ENCODE measurements around the gene AKAP8L.

DNA sequence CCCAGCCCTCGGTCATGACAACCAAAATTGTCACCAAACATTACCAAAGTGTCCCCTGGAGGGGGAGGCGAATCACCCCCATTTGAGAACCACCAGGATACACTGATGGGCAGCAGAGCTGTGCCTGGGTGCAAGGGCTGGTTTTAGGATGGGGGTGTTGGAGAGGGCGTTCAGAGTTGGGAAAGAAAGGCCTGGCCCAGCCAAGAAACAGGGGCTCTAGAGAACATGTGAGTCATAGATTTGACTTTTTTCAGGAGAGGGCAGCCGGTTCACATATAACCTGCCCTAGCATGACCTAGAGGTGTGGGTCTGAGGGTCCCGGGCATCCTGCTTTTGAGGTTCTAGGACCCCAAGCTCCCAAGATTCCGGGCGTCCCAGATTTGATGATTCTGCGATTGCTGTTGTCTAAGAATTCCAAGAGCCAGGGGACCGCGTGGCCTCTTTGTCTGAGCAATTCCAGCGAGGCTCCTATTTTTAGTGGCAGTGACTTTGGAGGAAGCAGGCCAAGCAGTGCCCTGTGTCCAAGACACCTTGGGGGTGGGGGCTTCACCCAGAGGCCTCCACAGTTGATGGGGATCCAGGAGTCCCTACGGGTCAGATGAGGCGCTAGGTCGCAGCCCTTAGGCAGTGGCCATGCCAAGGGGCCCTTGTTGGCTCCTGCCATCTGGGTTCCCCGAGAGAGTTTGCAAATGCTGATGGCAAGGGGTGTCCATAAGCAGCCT lies 25.9 kb upstream of the AKAP8L start:
- TF ChIP-seq, protein P1, sequence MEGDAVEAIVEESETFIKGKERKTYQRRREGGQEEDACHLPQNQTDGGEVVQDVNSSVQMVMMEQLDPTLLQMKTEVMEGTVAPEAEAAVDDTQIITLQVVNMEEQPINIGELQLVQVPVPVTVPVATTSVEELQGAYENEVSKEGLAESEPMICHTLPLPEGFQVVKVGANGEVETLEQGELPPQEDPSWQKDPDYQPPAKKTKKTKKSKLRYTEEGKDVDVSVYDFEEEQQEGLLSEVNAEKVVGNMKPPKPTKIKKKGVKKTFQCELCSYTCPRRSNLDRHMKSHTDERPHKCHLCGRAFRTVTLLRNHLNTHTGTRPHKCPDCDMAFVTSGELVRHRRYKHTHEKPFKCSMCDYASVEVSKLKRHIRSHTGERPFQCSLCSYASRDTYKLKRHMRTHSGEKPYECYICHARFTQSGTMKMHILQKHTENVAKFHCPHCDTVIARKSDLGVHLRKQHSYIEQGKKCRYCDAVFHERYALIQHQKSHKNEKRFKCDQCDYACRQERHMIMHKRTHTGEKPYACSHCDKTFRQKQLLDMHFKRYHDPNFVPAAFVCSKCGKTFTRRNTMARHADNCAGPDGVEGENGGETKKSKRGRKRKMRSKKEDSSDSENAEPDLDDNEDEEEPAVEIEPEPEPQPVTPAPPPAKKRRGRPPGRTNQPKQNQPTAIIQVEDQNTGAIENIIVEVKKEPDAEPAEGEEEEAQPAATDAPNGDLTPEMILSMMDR (IDR thresholded peaks at IDR 0.05 in 2 of 3, conservative IDR thresholded peaks at IDR 0.05 in 1 of 3; ENCODE audit: control insufficient read depth in 2 of 3, extremely low read depth in 1 of 3, insufficient read depth in 1 of 3, low read depth in 3 of 3, low read length in 3 of 3): no peak
- TF ChIP-seq, protein P2, sequence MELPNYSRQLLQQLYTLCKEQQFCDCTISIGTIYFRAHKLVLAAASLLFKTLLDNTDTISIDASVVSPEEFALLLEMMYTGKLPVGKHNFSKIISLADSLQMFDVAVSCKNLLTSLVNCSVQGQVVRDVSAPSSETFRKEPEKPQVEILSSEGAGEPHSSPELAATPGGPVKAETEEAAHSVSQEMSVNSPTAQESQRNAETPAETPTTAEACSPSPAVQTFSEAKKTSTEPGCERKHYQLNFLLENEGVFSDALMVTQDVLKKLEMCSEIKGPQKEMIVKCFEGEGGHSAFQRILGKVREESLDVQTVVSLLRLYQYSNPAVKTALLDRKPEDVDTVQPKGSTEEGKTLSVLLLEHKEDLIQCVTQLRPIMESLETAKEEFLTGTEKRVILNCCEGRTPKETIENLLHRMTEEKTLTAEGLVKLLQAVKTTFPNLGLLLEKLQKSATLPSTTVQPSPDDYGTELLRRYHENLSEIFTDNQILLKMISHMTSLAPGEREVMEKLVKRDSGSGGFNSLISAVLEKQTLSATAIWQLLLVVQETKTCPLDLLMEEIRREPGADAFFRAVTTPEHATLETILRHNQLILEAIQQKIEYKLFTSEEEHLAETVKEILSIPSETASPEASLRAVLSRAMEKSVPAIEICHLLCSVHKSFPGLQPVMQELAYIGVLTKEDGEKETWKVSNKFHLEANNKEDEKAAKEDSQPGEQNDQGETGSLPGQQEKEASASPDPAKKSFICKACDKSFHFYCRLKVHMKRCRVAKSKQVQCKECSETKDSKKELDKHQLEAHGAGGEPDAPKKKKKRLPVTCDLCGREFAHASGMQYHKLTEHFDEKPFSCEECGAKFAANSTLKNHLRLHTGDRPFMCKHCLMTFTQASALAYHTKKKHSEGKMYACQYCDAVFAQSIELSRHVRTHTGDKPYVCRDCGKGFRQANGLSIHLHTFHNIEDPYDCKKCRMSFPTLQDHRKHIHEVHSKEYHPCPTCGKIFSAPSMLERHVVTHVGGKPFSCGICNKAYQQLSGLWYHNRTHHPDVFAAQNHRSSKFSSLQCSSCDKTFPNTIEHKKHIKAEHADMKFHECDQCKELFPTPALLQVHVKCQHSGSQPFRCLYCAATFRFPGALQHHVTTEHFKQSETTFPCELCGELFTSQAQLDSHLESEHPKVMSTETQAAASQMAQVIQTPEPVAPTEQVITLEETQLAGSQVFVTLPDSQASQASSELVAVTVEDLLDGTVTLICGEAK (IDR thresholded peaks at IDR 0.05; ENCODE audit: borderline replicate concordance): no peak
- TF ChIP-seq CHD1 (IDR thresholded peaks at IDR 0.05; ENCODE audit: low read depth, low read length) (no peak), SP1 (IDR thresholded peaks at IDR 0.05; ENCODE audit: low read depth, low read length) (no peak), POLR2A (IDR thresholded peaks at IDR 0.05; ENCODE audit: low read depth, low read length) (no peak)
- TF ChIP-seq, protein P3, sequence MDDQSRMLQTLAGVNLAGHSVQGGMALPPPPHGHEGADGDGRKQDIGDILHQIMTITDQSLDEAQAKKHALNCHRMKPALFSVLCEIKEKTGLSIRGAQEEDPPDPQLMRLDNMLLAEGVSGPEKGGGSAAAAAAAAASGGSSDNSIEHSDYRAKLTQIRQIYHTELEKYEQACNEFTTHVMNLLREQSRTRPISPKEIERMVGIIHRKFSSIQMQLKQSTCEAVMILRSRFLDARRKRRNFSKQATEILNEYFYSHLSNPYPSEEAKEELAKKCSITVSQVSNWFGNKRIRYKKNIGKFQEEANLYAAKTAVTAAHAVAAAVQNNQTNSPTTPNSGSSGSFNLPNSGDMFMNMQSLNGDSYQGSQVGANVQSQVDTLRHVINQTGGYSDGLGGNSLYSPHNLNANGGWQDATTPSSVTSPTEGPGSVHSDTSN (IDR thresholded peaks at IDR 0.05; ENCODE audit: insufficient replicate concordance, low read depth, low read length): no peak
